Upper lobe of left lung (tissue), 6 donors: Measurements from ENCODE around the gene CFAP206. TPM values are rescaled to one million over a fixed set of nuclear protein-coding genes. Genes with fewer than 3 reads are reported as not detected.

Source experiments
- ATAC-seq, 2 donors: fragments of 200-7000 bp; cut with Tn5 transposase; one replicate each; pipeline ENCODE4 v1.9.1; 2022; ENCODE audit warnings: mild to moderate bottlenecking in 2 of 2, moderate library complexity in 2 of 2; ENCODE audit not compliant: low FRiP score in 2 of 2
- DNase-seq, 2 donors: peaks; one replicate each; pipeline ENCODE4 v3.0.0-alpha.2; 2019 to 2020
- H3K27ac ChIP-seq, 4 donors: fragments of 200-600 bp; sonication (generic); one replicate each; pipeline ENCODE4 v1.5.1; 2016 to 2019
- H3K27me3 ChIP-seq, 4 donors: fragments of 200-600 bp; sonication (generic); one replicate each; pipeline ENCODE4 v1.5.1; 2017 to 2019
- H3K36me3 ChIP-seq, 4 donors: fragments of 200-600 bp; sonication (generic); one replicate each; pipeline ENCODE4 v1.5.1; 2016 to 2019
- H3K4me1 ChIP-seq, 4 donors: fragments of 200-600 bp; sonication (generic); one replicate each; pipeline ENCODE4 v1.5.1; 2018 to 2019
- H3K4me3 ChIP-seq, 4 donors: fragments of 200-600 bp; sonication (generic); one replicate each; pipeline ENCODE4 v1.5.1; 2017 to 2019; ENCODE audit warnings: mild to moderate bottlenecking in 2 of 4, moderate library complexity in 1 of 4
- H3K9me3 ChIP-seq, 4 donors: fragments of 200-600 bp; sonication (generic); one replicate each; pipeline ENCODE4 v1.5.1; 2018 to 2019
- EP300 ChIP-seq, 4 donors: sonication (generic); formaldehyde crosslinking; IDR thresholded peaks; one replicate each; pipeline ENCODE4 v1.5.1; 2017; ENCODE audit warnings: antibody characterized with exemption in 4 of 4, control low read depth in 2 of 4
- POLR2A ChIP-seq, 4 donors: fragments of 450-650 bp; IDR thresholded peaks; one replicate each; pipeline ENCODE4 v1.5.1; 2016 to 2017; ENCODE audit warnings: antibody characterized with exemption in 4 of 4, mild to moderate bottlenecking in 2 of 4
- POLR2AphosphoS5 ChIP-seq, 2 donors: sonication (generic); formaldehyde crosslinking; IDR thresholded peaks; one replicate each; pipeline ENCODE4 v1.5.1; 2017; ENCODE audit warnings: antibody characterized with exemption in 2 of 2
- WGBS, 2 donors: methylation state at CpG; one replicate each; pipeline ENCODE4 v1.1.5; 2017 to 2018; 5-methylcytosine and 5-hydroxymethylcytosine counted together
- total RNA-seq, 6 donors: library from RNA; depleted of rRNA in 4 of 6; stranded (reverse); fragments of >200 nt in 4 of 6; gene quantifications; one replicate each; pipeline versions ENCODE4 v1.1.0 to v1.2.1, GENCODE V29; 2016 to 2021
- TF ChIP-seq, protein P1 (sequence below), 6 experiments: fragments of 450-650 bp in 4 of 6; fragments of 200-600 bp in 2 of 6; sonication (generic) in 2 of 6; IDR thresholded peaks; one replicate each; pipeline ENCODE4 v1.5.1; 2016 to 2019; ENCODE audit warnings: antibody characterized with exemption in 6 of 6
- donor health status: DM: no; HTN: no; CAD: no; lungs with moderate emphysema.
- donor health status: DM: no; HTN: yes; CAD: no; lungs with severe emphysema.

The CFAP206 gene, protein sequence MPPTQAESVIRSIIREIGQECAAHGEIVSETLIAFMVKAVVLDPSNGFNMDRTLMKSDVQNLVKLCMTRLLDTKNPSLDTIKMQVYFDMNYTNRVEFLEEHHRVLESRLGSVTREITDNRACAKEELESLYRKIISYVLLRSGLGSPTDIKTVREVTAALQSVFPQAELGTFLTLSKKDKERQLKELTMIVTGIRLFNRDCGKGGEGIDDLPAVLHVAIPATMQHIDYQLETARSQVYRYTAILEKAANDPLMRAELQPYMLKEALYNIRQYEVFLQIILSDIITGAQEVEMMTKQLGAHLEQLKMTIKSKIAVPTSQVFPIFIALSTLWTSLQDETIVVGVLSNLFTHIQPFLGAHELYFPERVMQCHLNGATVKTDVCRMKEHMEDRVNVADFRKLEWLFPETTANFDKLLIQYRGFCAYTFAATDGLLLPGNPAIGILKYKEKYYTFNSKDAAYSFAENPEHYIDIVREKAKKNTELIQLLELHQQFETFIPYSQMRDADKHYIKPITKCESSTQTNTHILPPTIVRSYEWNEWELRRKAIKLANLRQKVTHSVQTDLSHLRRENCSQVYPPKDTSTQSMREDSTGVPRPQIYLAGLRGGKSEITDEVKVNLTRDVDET
- total RNA-seq = 10 to 100 TPM in 1 of 6 donors, 1 to 10 TPM in 3, under 1 TPM in 1, not detected in 1; 0.17 to 14.3 (median 2.4) TPM

DNA sequence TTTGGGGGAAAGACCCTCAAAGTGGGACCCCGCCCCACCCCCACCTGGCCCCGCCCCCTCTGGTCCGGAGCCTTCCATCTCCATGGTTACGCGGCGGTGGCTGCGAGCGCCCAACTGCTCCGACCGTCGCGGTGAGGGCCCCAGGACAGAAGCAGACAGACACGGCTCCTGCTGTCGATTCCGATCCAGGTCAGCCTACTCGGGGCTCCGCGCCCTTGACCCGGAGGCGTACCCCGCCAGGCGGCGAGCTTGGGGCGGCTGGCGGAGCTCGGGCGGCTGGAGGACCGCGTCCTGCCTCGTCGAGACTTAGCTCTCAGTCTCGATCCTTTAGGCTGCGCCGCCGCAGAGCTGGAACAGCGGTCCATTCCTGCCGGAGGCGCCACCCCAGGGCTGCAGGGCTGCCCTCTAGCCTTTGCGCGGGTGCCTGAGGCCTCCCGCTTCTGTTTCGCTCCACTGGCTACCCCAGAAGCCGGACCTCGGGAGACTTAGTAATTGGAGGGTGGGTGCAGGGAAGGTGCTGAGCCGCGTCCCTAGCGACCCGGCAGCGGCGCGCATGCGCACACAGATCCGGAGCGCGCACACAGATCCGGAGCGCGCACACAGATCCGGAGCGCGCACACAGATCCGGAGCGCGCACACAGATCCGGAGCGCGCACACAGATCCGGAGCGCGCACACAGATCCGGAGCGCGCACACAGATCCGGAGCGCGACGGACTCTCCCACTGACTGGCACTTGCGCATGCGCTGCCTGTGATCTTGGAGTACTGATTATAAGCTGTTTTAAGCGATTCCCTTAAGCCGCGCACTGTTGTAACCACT lies at the start of gene CFAP206:
Gene CFAP206 (plus strand): TSS at position 72 of the 820 bp plus-strand sequence. CDS start 1,868 bp downstream, outside the sequence.
- ATAC-seq = peak; percentile 92 to 96
- no peaks in the 10 kb centered on the region for H3K27me3 ChIP-seq

DNA sequence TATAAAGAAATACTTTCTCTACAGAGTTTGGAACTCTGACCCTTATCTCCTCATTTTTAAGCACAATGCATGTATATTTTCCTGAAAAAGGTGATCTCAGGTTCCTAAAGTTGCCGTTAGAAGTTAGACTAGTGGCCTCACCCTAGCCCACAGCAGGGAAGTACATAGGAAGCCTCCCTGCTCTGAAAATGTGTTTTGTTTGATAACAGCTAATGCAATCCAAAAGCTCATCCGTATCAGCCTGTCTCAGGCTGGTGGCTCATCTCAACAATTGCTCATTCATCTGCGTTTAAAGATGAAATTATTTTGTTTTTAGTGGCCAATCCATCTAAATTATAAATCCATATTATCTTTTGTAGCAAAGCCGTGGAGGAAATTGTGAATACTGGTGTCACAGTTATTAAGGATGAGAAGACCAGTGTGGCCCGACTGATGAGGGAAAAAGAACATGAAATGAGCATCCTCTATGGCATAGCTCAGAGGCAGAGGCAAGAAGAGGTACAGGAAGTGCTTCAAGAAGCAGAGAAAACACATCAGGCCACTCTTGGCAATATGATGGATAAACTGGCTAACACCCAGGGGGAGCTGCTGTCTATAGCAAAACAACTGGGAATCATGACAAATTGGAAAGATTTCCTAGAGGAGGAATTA lies 43.0 kb upstream of the CFAP206 start:
- ATAC-seq = no peak

More for the DNA sequence above, at the start of gene CFAP206:
- H3K4me3 ChIP-seq = peak within 1 kb of the TSS; percentile 73 to 95 (median 88)
- 1 to 2% methylated on average over 16 to 47 of the region's 82 CpGs for WGBS, 2 donors
- H3K4me1 ChIP-seq = peaks cover 0 to 10% (median 3%) of the 10 kb centered on the region in 4 donors
- peak within 1 kb of the TSS; percentile 74 to 88 (median 84) for H3K27ac ChIP-seq
- H3K9me3 ChIP-seq = no peaks in the 10 kb centered on the region
- H3K36me3 ChIP-seq = no peaks in the 10 kb centered on the region
- DNase-seq = peak; percentile 85 to 94
- TF ChIP-seq POLR2A (IDR thresholded peaks at IDR 0.05) (no peak), EP300 (IDR thresholded peaks at IDR 0.05) (no peak)
- TF ChIP-seq, protein P1, sequence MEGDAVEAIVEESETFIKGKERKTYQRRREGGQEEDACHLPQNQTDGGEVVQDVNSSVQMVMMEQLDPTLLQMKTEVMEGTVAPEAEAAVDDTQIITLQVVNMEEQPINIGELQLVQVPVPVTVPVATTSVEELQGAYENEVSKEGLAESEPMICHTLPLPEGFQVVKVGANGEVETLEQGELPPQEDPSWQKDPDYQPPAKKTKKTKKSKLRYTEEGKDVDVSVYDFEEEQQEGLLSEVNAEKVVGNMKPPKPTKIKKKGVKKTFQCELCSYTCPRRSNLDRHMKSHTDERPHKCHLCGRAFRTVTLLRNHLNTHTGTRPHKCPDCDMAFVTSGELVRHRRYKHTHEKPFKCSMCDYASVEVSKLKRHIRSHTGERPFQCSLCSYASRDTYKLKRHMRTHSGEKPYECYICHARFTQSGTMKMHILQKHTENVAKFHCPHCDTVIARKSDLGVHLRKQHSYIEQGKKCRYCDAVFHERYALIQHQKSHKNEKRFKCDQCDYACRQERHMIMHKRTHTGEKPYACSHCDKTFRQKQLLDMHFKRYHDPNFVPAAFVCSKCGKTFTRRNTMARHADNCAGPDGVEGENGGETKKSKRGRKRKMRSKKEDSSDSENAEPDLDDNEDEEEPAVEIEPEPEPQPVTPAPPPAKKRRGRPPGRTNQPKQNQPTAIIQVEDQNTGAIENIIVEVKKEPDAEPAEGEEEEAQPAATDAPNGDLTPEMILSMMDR (IDR thresholded peaks at IDR 0.05) = peak in 3 of 6 experiments; percentile 14 to 37 (median 23)

DNA sequence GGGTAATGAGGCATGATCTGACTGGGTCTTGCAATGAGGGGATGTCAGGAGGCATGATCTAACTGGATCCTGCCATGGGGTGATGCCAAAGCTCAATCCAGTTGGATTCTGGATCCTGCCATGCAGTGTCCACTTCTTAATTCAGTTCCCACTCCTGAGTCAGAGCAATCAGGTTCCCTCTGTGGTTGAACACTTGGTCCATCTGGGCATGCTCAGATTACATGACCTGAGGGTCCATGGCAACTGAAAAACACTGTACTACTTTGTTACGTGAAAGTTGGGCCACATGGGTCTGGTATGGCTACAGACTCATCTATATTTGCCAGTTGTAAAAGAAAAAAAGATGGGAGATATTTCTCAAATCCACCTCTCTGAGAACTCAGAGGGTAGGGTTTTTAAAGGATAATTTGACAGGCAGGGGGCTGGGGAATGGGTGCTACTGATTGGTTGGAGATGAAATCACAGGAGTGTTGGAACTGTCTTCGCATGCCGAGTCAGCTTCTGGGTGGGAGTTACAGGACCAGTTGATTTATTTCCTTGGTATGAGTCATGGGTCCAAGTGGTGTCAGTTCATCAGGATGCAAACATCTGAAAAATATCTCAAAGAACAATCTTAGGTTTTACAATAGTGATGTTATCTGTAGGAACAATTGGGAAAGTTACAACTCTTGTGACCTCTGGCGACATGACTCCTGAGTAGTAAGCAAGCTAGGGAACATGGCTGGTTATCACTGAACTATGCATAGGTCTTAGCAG lies 41.5 kb upstream of the CFAP206 start:
- DNase-seq (no peak), ATAC-seq (no peak)
- Histone ChIP-seq H3K4me1 (no peaks in the 10 kb centered on the region), H3K36me3 (no peaks in the 10 kb centered on the region), H3K27me3 (no peaks in the 10 kb centered on the region), H3K9me3 (no peaks in the 10 kb centered on the region), H3K4me3 (no peak overlapping the region), H3K27ac (no peak overlapping the region)
- WGBS, 2 donors = 87 to 91% methylated on average over 4 of the region's 4 CpGs
- TF ChIP-seq EP300 (IDR thresholded peaks at IDR 0.05) (no peak), POLR2A (IDR thresholded peaks at IDR 0.05) (no peak), POLR2AphosphoS5 (IDR thresholded peaks at IDR 0.05) (no peak)

More for the DNA sequence above, 43.0 kb upstream of the CFAP206 start:
- TF ChIP-seq POLR2A (IDR thresholded peaks at IDR 0.05) (no peak), POLR2AphosphoS5 (IDR thresholded peaks at IDR 0.05) (no peak), EP300 (IDR thresholded peaks at IDR 0.05) (no peak)
- TF ChIP-seq, protein P1 (IDR thresholded peaks at IDR 0.05) = no peak
- Histone ChIP-seq H3K27ac (no peak overlapping the region), H3K9me3 (no peaks in the 10 kb centered on the region), H3K4me1 (no peaks in the 10 kb centered on the region), H3K36me3 (no peaks in the 10 kb centered on the region), H3K4me3 (no peak overlapping the region), H3K27me3 (no peaks in the 10 kb centered on the region)
- WGBS, 2 donors = 75 to 76% methylated on average over 5 of the region's 5 CpGs
- no peak for DNase-seq

DNA sequence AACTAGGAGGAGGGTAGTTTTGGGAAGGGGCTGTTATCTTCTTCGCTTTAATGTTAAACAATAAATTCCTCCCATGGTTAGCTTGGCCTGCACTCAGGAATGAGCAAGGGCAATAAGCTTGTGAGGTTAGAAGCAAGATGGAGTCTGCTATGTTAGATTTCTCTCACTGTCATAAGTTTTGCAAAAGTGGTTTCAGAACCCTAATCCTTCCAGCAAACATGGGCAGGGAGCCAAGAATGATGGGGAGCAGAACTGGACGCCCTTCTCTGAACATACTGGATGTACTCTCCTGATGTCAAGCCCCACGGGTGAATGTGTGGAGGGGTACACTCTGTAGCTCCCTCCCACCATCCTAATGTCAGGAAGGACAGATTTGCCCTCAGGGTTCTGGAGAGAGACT lies 40.9 kb upstream of the CFAP206 start:
- Histone ChIP-seq H3K4me1 (no peaks in the 10 kb centered on the region), H3K36me3 (no peaks in the 10 kb centered on the region), H3K27me3 (no peaks in the 10 kb centered on the region), H3K9me3 (no peaks in the 10 kb centered on the region), H3K27ac (no peak overlapping the region), H3K4me3 (no peak overlapping the region)
- no peak for TF ChIP-seq POLR2AphosphoS5 (IDR thresholded peaks at IDR 0.05)
- TF ChIP-seq, protein P1 (IDR thresholded peaks at IDR 0.05) = no peak
- TF ChIP-seq EP300 (IDR thresholded peaks at IDR 0.05) = no peak
- TF ChIP-seq POLR2A (IDR thresholded peaks at IDR 0.05) = no peak
- WGBS, 2 donors = 86 to 90% methylated on average over 3 of the region's 3 CpGs
- no peak for DNase-seq
- ATAC-seq = no peak
